HG03095 (cell line): ENCODE results near the gene GGPS1.
A peak's percentile ranks its signal among the peaks of the same experiment; 100 is the strongest.
"Not testable (repeated sequence)": the region's sequence is repeated elsewhere in the genome, so short reads cannot be mapped to it uniquely, and the experiment has no call there.

Experiments
- ATAC-seq: cut with Tn5 transposase; IDR thresholded peaks from one replicate; pipeline ENCODE4 v1.9.1; 2021; ENCODE audit warnings: moderate library complexity; ENCODE audit not compliant: unreplicated experiment

Gene GGPS1

DNA sequence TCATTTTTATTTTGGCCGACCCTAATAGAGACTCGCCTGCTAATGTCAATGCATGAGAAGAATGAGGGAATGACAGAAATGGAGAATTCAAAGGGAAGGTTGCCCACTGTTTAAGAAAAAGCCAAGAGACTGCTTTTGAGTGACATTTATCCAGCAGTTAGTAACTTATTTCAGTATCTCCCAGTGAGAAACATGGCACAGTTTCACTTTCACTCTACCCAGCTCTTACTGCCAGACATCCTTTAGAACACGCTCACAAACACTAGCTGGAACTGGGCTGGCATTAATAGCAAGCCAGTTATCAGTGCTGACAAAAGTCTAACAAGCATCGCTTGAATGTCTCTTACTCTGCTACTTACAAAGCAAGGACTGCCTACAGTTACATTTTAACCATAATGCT is 8.5 kb downstream of the GGPS1 start:
- ATAC-seq: no peak

DNA sequence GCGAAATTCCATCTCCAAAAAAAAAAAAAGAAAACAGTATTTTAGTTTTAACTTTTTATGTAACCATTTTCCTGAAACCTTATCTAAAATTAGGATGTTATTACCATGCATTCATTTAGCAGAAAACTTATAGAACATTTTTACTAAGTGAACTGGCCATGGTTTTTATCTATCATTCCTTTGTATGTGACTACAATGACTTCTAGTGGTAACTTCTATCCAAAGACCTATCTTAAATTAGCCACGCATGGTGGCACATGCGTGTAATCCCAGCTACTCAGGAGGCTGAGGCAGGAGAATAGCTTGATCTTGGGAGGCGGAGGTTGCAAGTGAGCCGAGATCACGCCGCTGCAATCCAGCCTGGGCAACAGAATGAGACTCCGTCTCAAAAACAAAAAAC is 11.4 kb downstream of the GGPS1 start:
- no peak for ATAC-seq

DNA sequence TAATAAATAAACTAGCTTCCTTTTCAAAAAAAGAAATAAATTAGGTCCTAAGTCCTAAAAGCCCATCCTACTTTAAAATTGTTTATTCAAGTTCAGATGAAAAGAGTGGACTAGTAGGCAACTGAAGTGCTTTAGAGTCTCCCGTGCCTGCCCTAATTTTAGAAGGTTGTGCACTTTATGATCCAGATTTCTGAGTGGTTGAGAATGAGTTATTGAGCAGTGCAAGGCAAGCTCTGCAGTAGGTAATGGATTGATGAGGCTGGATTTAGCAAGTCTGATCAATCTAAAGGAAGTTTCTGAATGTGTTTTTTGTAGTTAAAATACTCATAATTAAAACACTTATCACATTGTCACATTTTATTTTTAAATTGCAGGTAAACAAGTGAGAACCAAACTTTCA is 13.0 kb downstream of the GGPS1 start:
- ATAC-seq: no peak

DNA sequence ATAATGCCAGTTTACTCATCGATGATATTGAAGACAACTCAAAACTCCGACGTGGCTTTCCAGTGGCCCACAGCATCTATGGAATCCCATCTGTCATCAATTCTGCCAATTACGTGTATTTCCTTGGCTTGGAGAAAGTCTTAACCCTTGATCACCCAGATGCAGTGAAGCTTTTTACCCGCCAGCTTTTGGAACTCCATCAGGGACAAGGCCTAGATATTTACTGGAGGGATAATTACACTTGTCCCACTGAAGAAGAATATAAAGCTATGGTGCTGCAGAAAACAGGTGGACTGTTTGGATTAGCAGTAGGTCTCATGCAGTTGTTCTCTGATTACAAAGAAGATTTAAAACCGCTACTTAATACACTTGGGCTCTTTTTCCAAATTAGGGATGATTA is 13.7 kb downstream of the GGPS1 start:
- ATAC-seq: no peak

DNA sequence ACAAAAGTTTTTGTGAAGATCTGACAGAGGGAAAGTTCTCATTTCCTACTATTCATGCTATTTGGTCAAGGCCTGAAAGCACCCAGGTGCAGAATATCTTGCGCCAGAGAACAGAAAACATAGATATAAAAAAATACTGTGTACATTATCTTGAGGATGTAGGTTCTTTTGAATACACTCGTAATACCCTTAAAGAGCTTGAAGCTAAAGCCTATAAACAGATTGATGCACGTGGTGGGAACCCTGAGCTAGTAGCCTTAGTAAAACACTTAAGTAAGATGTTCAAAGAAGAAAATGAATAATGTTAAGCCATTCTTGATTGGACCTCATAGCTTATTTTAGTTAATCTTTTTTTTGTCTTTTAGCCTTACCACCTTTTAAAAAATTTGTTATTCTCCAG is 14.1 kb downstream of the GGPS1 start:
- no peak for ATAC-seq

DNA sequence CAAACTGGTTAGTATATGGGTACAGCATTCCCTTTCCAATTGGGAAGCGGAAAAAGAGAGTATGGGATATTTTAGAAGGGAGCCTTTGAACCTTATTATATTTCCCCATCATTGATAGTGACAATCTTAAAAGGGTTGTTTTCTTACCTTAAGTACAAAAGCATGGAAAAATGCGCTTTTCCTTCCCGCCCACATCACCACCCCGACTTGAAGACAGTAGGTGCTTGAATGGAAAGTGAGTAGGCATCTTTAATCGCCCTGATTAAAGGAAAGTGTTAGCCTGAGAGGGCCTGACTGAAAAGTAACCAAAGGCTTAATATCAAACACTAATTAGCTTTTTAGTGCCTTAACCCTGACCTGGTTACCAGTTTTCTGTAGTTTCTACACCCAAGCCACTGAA is 15.4 kb downstream of the GGPS1 start:
- no peak for ATAC-seq

DNA sequence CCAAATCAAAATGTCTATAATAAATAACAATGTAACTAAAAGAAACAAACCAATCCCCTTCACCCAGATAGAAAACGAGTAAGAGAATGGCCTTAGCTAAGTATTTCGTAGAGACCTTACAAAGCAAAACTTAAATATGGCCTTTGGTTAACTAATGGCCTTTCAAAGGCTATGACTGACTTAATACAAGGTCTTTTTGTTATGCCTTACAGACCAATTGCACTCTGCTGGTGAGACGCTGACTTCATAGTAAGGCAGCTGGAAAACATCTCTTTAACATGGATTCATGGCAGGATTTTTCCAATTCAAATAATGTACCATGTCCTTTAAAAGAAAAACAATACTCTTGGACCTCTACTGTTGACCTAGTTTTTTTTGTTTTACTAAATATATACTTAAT is 23.1 kb downstream of the GGPS1 start:
- no peak for ATAC-seq

DNA sequence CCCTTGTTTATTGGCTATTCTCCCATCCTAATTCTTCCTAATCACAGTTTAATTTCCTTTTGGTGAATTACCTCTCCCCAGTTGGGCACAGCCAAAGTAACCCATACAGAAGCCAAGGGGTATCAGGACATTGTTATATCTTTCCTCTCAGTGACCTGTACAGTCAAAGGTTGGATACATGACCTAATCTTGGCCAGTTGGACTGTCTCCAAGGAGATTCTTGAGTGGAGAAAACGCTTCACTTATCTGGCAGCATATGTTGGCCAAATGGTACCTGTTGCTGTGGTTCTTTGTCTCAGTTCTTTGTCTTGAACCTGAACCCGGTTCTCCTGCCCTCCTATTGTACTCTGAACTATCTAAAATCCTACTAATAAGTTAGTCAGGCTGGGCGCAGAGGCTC is 23.5 kb downstream of the GGPS1 start:
- ATAC-seq: no peak

DNA sequence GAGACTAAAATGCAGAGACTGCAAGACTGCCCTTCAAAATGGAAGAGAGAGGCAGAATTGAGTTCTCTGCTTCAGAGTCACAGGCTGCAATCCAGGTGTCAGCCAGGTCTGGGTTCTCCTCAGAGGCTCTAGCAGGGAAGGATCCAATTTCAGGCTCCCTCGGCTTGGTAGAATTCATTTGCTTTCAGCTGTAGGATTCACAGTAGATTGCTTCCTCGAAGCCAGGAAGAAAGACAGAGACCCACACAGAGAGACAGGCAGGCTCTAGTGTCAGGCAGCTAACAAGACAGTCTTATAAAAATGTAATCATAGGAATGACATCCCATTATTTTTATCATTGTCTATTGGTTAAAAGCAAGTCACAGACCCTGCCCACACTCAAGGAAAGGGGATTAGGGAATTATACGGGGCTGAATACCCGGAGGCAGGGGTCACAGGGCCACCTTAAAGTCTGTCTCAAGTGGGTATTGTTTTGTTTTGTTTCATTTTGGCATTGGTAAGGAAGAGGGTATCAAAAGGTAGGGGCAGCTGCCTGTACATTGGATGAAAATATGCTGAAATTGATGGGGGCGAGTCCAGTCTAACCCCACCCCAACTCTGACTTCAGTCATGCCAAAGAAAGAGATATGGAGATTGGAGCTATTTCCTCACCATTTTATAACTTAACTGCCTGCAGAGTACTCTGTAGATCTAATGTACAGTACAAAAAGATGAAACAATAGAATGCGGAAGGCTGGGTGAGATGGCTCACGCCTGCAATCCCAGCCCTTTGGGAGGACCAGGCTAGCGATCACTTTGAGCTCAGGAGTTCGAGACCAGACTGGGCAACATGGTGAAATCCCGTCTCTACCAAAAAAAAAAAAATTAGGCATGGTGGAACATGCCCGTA is 29.4 kb downstream of the GGPS1 start:
- ATAC-seq: no peak

DNA sequence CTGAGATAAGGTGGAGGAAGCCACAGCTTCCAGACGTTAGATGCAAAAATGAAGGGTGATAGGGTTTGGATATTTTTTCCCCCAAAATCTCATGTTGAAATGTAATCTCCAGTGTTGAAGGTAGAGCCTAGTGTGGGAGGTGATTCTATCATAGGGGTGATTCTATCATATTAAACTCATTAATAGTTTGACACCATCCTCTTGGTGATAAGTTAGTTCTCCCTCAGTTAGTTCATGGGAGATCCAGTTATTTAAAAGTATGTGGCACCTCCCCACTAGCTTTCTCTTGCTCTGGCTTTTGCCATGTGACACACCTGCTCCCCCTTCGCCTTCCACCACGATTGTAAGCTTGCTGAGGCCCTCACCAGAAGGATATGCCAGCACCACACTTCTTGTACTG is 30.5 kb downstream of the GGPS1 start:
- ATAC-seq: no peak

DNA sequence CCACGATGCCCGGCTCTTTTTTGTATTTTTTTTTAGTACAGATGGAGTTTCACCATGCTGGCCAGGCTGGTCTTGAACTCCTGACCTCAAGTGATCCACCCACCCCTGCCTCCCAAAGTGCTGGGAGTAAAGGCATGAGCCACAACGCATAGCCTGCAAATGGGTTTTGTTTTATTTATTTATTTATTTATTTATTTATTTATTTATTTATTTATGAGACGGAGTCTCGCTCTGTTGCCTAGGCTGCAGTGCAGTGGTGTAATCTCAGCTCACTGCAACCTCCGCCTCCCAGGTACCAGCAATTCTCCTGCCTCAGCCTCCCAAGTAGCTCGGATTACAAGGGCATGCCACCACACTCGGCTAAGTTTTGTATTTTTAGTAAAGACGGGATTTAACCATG is 35.8 kb downstream of the GGPS1 start:
- not testable (repeated sequence) for ATAC-seq

DNA sequence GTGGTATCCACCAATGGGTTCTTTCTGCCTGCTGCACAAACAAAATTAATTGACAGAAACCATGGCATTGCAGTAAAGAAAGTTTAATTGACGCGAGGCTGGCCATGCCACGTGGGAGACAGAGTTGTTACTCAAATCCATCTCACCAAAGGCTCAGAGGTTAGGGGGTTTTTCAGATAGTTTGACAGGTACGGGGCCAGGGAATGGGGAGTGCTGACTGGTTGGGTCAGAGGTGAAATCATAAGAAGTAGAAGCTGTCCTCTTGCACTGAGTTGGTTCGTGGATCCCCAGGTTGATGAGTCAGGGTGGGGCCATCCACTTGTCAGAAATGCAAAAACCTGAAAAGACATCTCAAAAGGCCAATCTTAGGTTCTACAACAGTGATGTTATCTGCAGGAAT is 37.9 kb downstream of the GGPS1 start:
- ATAC-seq: no peak

DNA sequence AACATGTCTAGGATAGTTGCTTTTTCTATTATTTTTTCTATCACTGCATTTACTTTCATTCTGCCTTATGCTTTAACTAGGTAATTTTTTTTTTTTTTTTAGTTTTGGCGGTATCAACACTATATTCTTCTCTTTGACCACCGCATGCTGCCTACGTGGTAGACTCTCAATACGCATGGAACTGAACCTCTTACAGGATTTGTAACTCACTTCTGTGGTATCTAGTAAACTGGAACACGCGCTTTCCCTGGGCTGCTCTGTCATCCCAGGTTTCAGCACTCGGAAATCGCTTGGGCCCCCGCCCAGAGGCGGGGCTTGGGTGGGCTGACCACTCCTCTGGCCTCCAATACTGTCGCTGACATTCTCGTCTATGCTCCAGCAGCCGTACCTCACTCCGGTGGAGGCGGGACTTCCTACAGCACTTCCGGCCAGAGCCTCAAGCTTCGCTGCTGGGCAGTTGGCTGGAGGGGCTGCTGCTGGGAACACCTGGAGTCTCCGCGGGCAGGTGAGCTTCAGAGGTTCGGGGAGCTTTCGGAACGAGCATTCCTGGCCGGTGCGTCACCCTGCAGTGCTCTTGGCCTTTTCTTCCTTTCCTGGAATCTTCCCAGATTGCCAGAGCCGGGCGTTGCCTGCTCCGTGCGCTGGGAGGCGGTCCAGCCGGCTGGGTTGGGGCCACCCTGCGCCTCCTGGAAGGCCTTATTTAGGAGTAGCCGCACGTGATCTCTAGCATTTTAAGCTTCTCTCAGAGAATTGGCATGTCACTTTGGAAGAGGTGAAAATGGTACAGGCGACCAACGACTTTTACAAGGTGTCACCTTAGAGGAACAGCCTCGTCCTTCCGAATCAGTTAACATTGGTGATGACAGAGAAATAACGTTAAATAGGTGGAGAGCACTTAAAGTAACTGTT is 38.9 kb downstream of the GGPS1 start, which contains the start of gene TBCE:
Gene TBCE, plus strand, starts transcription at position 428 of the 909 bp plus-strand sequence. CDS start 12,623 bp downstream, outside the sequence.
- peak; percentile 100 for ATAC-seq

DNA sequence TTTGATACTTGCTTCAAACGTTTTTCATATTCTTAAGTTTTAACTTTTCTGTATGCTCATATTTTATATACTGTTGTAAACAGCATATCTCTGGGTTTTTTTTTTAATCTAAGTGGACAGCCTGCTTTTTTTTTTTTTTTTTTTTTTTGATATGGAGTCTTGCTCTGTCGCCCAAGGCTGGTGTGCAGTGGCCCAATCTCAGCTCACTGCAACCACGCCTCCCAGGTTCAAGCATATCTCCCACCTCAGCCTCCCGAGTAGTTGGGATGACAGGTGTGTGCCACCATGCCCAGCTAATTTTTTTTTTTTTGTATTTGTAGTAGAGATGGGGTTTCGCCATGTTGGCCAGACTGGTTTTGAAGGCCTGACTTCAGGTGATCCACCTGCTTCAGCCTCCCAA is 40.1 kb downstream of the GGPS1 start:
- no peak for ATAC-seq

DNA sequence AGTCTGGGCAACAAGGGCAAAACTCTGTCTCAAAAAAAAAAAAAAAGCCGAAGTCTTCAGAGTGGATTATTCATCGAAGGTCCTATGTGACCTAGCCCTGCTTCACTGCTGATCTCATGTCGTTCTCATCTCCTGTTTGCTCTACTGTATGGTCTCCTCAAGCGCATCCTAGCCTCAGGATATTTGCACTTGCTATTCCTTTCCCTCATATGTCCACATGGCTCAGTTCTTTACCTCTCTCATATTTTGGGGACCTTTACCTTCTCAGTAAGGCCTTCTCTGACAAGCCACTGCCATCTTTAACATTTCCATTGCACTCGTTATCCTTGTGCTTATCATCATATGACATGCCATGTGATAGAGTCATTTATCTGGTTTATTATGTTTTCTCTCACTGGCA is 41.4 kb downstream of the GGPS1 start:
- no peak for ATAC-seq

DNA sequence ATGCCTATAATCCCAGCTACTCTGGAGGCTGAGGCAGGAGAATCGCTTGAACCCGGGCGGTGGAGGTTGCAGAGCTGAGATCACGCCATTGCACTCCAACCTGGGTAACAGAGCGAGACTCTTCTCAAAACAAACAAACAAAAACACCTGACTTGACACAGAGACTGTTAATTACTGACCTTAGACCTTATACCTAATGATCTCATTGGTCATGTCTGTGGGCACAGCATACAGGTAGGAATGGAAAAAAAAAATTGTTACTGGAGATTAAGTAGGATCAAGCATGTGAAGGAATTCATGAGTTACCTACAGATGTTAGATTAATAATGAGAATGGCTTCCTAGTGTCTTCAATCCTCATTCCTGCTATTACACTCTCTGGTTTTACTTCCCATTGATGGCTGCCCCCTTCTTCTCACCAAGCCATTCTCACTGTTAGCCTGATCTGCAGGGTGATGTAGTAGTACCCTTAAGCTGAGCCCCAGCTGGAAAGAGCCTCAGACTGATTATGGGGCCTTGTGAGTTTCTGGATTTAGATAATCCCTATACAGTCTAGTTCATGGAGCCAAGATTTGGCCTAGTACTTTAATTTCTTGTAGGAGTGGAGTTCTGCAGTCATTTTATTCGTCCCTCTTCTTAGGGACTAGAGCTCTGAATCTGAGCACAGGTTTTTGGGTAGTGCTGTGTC is 47.7 kb downstream of the GGPS1 start:
- no peak for ATAC-seq

DNA sequence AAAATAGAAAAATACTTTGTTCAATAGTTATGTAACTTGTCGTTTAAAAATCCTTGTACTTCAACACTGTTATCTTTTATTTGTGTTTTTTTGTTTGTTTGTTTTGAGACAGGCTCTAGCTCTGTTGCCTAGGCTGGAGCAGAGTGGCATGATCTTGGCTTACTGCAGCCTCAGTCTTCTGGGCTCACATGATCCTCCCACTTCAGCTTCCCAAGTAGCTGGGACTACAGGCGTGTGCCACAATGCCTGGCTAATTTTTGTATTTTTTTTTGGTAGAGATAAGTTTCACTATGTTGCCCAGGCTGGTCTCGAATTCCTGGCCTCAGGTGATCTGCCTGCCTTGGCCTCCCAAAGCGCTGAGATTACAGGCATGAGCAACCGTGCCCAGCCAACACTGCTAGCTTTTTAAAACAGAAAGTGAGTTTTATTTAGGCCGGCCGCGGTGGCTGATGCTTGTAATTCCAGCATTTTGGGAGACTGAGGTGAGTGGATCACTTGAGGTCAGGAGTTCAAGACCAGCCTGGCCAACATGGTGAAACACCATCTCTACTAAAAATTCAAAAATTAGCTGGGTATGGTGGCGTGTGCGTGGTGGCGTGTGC is 49.9 kb downstream of the GGPS1 start:
- ATAC-seq: not testable (repeated sequence)

DNA sequence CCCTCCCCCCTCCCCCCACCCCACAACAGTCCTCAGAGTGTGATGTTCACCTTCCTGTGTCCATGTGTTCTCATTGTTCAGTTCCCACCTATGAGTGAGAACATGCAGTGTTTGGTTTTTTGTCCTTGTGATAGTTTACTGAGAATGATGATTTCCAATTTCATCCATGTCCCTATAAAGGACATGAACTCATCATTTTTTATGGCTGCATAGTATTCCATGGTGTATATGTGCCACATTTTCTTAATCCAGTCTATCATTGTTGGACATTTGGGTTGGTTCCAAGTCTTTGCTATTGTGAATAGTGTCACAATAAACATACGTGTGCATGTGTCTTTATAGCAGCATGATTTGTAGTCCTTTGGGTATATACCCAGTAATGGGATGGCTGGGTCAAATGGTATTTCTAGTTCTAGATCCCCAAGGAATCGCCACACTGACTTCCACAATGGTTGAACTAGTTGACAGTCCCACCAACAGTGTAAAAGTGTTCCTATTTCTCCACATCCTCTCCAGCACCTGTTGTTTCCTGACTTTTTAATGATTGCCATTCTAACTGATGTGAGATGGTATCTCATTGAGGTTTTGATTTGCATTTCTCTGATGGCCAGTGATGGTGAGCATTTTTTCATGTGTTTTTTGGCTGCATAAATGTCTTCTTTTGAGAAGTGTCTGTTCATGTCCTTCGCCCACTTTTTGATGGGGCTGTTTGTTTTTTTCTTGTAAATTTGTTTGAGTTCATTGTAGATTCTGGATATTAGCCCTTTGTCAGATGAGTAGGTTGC is 53.8 kb downstream of the GGPS1 start:
- not testable (repeated sequence) for ATAC-seq

DNA sequence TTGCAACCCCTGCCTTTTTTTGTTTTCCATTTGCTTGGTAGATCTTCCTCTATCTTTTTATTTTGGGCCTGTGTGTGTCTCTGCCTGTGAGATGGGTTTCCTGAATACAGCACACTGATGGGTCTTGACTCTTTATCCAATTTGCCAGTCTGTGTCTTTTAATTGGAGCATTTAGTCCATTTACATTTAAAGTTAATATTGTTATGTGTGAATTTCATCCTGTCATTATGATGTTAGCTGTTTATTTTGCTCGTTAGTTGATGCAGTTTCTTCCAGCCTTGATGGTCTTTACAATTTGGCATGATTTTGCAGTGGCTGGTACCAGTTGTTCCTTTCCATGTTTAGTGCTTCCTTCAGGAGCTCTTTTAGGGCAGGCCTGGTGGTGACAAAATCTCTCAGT is 57.3 kb downstream of the GGPS1 start:
- ATAC-seq: not testable (repeated sequence)

DNA sequence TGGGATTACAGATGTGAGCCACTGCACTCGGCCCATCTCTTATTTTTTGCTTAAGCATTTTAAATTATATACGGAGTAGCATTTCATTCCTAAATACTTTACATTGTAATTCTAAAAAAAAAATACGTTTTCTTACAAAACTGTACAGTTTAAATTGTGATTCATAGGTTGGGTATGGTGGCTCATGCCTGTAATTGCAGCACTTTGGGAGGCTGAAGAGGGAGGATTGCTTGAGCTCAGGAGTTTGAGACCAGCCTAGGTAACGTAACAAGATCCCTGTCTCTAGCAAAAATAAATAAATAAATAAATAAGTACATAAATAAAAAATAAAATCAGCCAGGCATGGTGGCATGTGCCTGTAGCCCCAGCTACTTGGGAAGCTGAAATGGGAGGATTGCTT is 63.5 kb downstream of the GGPS1 start:
- ATAC-seq: no peak
